ENCODE measurements around the gene HTR3B. TPM values are rescaled to one million over a fixed set of nuclear protein-coding genes. Genes with fewer than 3 reads are reported as not detected.
A peak's percentile ranks its signal among the peaks of the same experiment; 100 is the strongest.

HTR3B gene
- total RNA-seq, 1 experiment from 2014 or later, result not detected

- no peak for DNase-seq (ENCODE audit: low read depth)
- in situ Hi-C loops (cut with HindIII; ENCODE audit: low pct_unique_long_range_greater_than_20kb, low sequenced_read_pairs), result no loop called here
These were observed 72.5 kb downstream of the HTR3B start for GRCh38 chr11:113977071-113977490.

DNA sequence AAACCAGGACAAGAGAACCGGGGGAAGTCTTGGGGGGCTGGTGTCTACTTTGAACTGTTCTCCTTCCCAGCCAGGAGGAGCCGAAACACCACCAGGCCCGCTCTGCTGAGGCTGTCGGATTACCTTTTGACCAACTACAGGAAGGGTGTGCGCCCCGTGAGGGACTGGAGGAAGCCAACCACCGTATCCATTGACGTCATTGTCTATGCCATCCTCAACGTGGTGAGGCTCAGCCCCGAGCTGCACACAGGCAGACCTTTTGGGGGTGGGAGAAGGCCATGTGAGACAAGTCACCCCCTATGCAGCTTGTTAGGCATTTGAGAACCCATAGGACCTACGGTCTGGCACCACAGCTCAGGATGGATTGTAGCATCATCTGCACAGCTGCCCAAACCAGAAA is 73.1 kb downstream of the HTR3B start:
- DNase-seq (ENCODE audit: low read depth), result no peak
- in situ Hi-C loops (cut with HindIII; ENCODE audit: low pct_unique_long_range_greater_than_20kb, low sequenced_read_pairs), result no loop called here

- in situ Hi-C loops (cut with HindIII; ENCODE audit: low pct_unique_long_range_greater_than_20kb, low sequenced_read_pairs), result no loop called here
- no peak for DNase-seq (ENCODE audit: low read depth)
These were observed 74.8 kb downstream of the HTR3B start for GRCh38 chr11:113979431-113979830.

DNA sequence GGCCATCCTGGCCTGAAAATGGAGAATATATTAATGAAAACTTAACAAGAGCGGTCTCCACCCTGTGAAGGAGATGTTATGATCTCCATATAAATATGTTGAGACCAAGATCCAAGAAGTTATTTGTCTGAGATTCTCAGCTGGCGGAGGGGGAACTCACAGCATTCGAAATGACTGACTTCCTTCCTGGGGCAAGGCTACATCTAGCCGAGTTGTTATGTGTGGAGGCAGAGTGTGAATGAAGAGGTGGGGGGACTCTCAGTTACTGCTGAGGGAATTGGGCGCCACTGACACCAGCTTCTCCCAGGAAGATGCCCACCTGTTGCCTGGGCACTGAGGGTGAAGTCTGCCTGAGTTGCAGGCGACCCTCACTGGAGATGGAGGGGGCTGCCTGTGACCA is 76.2 kb downstream of the HTR3B start:
- DNase-seq (ENCODE audit: low read depth), result no peak
- in situ Hi-C loops (cut with HindIII; ENCODE audit: low pct_unique_long_range_greater_than_20kb, low sequenced_read_pairs), result no loop called here

- no peak for DNase-seq (ENCODE audit: low read depth)
- in situ Hi-C loops (cut with HindIII; ENCODE audit: low pct_unique_long_range_greater_than_20kb, low sequenced_read_pairs), result no loop called here
These were observed 77.7 kb downstream of the HTR3B start for GRCh38 chr11:113982306-113982705.

GRCh38 chr11:113984781-113985180 is 80.2 kb downstream of the HTR3B start:
- no peak for DNase-seq (ENCODE audit: low read depth)
- in situ Hi-C loops (cut with HindIII; ENCODE audit: low pct_unique_long_range_greater_than_20kb, low sequenced_read_pairs), result no loop called here

DNA sequence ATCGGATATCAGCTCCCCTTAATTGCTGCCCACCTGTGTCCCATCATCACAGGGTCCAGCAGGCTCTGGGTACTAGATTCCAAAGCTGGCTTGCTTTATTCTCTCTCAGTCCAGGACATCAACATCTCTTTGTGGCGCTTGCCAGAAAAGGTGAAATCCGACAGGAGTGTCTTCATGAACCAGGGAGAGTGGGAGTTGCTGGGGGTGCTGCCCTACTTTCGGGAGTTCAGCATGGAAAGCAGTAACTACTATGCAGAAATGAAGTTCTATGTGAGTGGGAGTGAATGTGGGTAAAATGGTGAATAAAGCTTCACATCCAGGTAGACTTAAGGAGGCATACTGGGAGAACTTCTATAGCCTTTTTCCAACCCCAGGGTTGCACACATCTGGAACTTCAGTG is 81.3 kb downstream of the HTR3B start:
- DNase-seq (ENCODE audit: low read depth), result no peak
- in situ Hi-C loops (cut with HindIII; ENCODE audit: low pct_unique_long_range_greater_than_20kb, low sequenced_read_pairs), result no loop called here

- DNase-seq (ENCODE audit: low read depth), result no peak
- in situ Hi-C loops (cut with HindIII; ENCODE audit: low pct_unique_long_range_greater_than_20kb, low sequenced_read_pairs), result no loop called here
These were observed 82.0 kb downstream of the HTR3B start for GRCh38 chr11:113986351-113987140.

GRCh38 chr11:113989381-113989780 is 84.8 kb downstream of the HTR3B start:
- in situ Hi-C loops (cut with HindIII; ENCODE audit: low pct_unique_long_range_greater_than_20kb, low sequenced_read_pairs), result no loop called here
- DNase-seq (ENCODE audit: low read depth), result no peak

DNA sequence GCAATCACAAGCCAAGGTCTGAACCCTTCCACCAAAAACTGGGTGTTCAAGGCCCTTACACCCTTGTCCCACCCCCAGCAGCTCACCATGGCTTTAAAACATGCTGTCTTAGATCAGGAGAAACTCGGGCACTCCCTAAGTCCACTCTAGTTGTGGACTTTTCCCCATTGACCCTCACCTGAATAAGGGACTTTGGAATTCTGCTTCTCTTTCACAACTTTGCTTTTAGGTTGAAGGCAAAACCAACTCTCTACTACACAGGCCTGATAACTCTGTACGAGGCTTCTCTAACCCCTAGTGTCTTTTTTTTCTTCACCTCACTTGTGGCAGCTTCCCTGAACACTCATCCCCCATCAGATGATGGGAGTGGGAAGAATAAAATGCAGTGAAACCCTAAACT is 85.3 kb downstream of the HTR3B start:
- no peak for DNase-seq (ENCODE audit: low read depth)
- in situ Hi-C loops (cut with HindIII; ENCODE audit: low pct_unique_long_range_greater_than_20kb, low sequenced_read_pairs), result no loop called here

- peak; percentile 33 for DNase-seq (ENCODE audit: low read depth)
- in situ Hi-C loops (cut with HindIII; ENCODE audit: low pct_unique_long_range_greater_than_20kb, low sequenced_read_pairs), result no loop called here
These were observed 86.6 kb downstream of the HTR3B start for GRCh38 chr11:113991170-113991569.

DNA sequence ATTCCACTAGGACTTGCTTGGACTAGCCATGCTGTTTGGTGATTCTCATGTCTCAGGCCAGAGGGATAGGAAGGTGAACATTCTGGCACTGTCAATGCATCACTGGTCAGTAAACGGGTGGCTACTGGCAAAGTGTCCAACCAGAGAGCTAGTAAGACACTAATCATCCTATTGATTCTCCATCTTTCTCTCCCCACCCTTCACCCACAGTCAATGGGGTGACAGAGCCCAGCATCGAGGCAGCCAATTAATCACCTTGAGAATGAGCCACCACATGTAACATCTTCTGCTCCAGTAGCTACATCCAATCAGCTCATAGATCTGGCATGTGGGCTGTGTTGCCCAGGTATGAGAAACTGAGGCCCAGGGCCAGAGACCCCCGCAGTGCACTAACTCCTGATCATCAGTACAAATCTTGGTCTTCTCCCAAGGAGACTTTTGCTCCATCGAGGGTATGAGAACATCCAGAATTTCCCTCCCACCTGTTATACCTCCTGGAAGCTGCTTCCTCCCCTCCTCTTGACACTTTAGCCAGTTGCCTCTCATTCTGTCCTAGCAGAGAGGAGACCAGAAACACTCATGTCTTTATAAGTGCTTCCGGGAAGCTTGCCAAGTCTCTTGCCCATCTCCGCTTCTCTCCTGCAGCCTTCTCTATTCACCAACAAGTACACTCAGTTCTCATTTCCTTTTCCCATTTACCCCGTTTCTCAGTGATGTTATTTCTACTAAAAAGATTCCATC is 87.3 kb downstream of the HTR3B start:
- no peak for DNase-seq (ENCODE audit: low read depth)
- in situ Hi-C loops (cut with HindIII; ENCODE audit: low pct_unique_long_range_greater_than_20kb, low sequenced_read_pairs), result no loop called here

DNA sequence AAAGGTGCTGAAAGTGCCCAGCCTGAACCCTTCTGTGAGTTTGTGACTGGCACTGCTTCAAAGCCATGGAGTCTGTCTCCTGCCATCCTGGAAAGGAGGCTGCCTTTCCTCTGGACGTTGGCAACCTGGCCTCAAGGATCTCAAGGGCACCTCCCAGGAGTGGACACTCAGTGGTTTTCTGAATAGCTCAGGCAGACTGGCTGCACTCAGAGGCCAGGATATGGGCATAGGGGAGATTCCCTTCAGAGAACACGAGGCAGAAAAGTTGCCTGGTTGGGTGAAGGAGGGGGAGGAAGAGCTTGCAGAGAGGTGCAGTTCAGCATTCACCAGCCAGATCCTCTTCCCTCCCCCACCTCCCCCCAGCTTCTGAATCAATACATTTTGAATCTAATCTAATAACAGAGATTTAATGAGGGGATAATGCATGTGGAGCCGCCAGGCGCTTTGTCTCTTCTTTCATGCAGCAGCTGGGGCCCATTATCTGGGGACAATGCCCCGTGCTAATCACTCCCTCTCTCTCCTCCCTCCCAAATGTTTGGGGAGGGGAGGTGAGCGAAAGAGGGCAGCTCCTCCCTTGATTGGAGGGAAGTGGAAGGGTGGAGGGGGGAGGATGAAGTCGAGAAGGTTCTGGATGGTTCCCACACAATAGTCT is 88.0 kb downstream of the HTR3B start:
- in situ Hi-C loops (cut with HindIII; ENCODE audit: low pct_unique_long_range_greater_than_20kb, low sequenced_read_pairs), result no loop called here
- no peak for DNase-seq (ENCODE audit: low read depth)

- in situ Hi-C loops (cut with HindIII; ENCODE audit: low pct_unique_long_range_greater_than_20kb, low sequenced_read_pairs), result no loop called here
- no peak for DNase-seq (ENCODE audit: low read depth)
These were observed 89.7 kb downstream of the HTR3B start for GRCh38 chr11:113994077-113994954.

Other genes with a start within 250 kb of the HTR3B start
- gene TMPRSS5, start 198.5 kb upstream of the HTR3B start, total RNA-seq (2014; rRNA removed; shearing (Covaris generic); ENCODE audit: low replicate concordance), result 0.32 TPM in 1 of 2 replicates, not detected in the other
- gene ZW10, start 131.1 kb upstream of the HTR3B start, total RNA-seq (2014; rRNA removed; shearing (Covaris generic); ENCODE audit: low replicate concordance), result 9.9 and 12.7 TPM in 2 replicates
- not detected in 2 replicates for gene CLDN25, start 125.0 kb upstream of the HTR3B start, total RNA-seq (2014; rRNA removed; shearing (Covaris generic); ENCODE audit: low replicate concordance)
- gene USP28, start 29.2 kb upstream of the HTR3B start, total RNA-seq (2014; rRNA removed; shearing (Covaris generic); ENCODE audit: low replicate concordance), result 16.8 and 24.9 TPM in 2 replicates
- not detected in 2 replicates for gene HTR3A, start 70.3 kb downstream of the HTR3B start, total RNA-seq (2014; rRNA removed; shearing (Covaris generic); ENCODE audit: low replicate concordance)
- gene ZBTB16, start 154.9 kb downstream of the HTR3B start, total RNA-seq (2014; rRNA removed; shearing (Covaris generic); ENCODE audit: low replicate concordance), result not detected in 2 replicates

Measured in Caki2 (cell line).